Sigmoid colon (tissue), 4 donors: ENCODE measurements around the gene PCDH10.

Experiments
- EP300 ChIP-seq, 4 donors: sonication (generic); formaldehyde crosslinking; IDR thresholded peaks; one replicate each; pipeline ENCODE4 v1.6.1; 2017; ENCODE audit warnings: antibody characterized with exemption in 4 of 4
- POLR2A ChIP-seq, 2 donors: fragments of 450-650 bp; IDR thresholded peaks; one replicate each; pipeline ENCODE4 v1.6.1; 2016; ENCODE audit warnings: antibody characterized with exemption in 2 of 2, mild to moderate bottlenecking in 2 of 2, moderate library complexity in 2 of 2
- POLR2AphosphoS5 ChIP-seq, 4 donors: sonication (generic); formaldehyde crosslinking; IDR thresholded peaks; one replicate each; pipeline ENCODE4 v1.6.1; 2017; ENCODE audit warnings: antibody characterized with exemption in 4 of 4
- TF ChIP-seq, protein P1 (sequence below), 4 experiments: fragments of 450-650 bp in 3 of 4; fragments of 200-600 bp in 1 of 4; IDR thresholded peaks; one replicate each; pipeline ENCODE4 v1.5.1; 2016 to 2019; ENCODE audit warnings: antibody characterized with exemption in 4 of 4, mild to moderate bottlenecking in 3 of 4, moderate library complexity in 2 of 4

DNA sequence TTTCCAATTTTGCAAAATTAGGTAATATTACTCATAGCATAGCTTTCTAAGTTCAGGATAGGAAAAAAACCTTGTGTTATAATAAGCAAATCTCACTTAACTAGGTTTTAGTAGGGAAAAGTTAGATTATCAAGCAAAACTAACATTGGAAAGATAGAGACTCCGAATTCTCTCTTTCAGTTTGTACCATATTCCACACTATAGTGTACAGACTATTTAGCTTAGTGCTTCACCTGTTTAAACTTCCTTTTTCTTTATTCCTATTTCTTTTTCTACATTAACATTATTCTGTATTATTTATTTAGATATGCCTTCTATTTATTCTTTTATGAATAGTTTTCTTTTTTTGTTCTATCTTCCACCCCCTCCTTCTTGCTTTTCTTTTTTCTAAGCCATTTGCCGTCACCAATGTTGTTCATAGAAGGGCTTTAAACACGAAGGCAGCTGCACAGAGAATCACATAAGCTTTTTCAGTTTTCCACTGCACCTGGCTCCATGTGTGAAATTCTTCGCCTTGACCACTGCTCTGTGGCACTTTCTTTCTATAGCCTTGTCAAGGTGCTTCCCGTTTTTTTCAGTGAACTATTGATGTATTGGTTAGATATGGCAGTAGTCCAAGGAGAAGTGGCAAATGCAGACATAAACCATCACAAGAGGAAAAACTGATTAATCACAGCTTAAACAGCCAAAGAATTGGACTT, 8.5 kb downstream of the PCDH10 start:
- no peak for TF ChIP-seq POLR2AphosphoS5 (IDR thresholded peaks at IDR 0.05)
- TF ChIP-seq POLR2A (IDR thresholded peaks at IDR 0.05) = no peak
- TF ChIP-seq, protein P1, sequence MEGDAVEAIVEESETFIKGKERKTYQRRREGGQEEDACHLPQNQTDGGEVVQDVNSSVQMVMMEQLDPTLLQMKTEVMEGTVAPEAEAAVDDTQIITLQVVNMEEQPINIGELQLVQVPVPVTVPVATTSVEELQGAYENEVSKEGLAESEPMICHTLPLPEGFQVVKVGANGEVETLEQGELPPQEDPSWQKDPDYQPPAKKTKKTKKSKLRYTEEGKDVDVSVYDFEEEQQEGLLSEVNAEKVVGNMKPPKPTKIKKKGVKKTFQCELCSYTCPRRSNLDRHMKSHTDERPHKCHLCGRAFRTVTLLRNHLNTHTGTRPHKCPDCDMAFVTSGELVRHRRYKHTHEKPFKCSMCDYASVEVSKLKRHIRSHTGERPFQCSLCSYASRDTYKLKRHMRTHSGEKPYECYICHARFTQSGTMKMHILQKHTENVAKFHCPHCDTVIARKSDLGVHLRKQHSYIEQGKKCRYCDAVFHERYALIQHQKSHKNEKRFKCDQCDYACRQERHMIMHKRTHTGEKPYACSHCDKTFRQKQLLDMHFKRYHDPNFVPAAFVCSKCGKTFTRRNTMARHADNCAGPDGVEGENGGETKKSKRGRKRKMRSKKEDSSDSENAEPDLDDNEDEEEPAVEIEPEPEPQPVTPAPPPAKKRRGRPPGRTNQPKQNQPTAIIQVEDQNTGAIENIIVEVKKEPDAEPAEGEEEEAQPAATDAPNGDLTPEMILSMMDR (IDR thresholded peaks at IDR 0.05) = no peak
- TF ChIP-seq EP300 (IDR thresholded peaks at IDR 0.05) = no peak
